HEK293 (cell line): Measurements from ENCODE around the gene TLR10.

ENCODE experiments used
- CTCF ChIA-PET: fragments of 350-600 bp; formaldehyde crosslinking; extraction: SDS; loops from one replicate; lab custom pipeline; 2021; ENCODE audit warnings: antibody characterized with exemption; lab: Yijun Ruan, JAX
- POLR2A ChIA-PET: fragments of 300-600 bp; formaldehyde crosslinking; extraction: SDS; loops from one replicate; lab custom pipeline; 2020; ENCODE audit warnings: antibody characterized with exemption, inconsistent platforms; lab: Yijun Ruan, JAX
- H3K27ac ChIP-seq: fragments of 200-500 bp; sonication (Bioruptor generic); 2 replicates; pipeline ENCODE4 v1.5.1; 2014; ENCODE audit warnings: low read depth, low read length, control low read depth, inconsistent platforms; ENCODE audit errors: extremely low read depth
- H3K36me3 ChIP-seq, 2 experiments: fragments of 200-500 bp in 1 of 2; sonication (Bioruptor generic) in 1 of 2; 1 replicate in 1 of 2; 2 replicates in 1 of 2; pipeline ENCODE4 v1.5.1; 2014 to 2017; ENCODE audit warnings: inconsistent platforms in 2 of 2, low read length in 2 of 2; ENCODE audit not compliant: control insufficient read depth in 2 of 2, insufficient read depth in 1 of 2
- H3K4me1 ChIP-seq: fragments of 200-500 bp; sonication (Bioruptor generic); 2 replicates; pipeline ENCODE4 v1.5.1; 2014; ENCODE audit warnings: mild to moderate bottlenecking, low read length, inconsistent platforms; ENCODE audit not compliant: control insufficient read depth, insufficient read depth
- H3K4me3 ChIP-seq: 2 replicates; pipeline ENCODE4 v1.5.1; 2011; ENCODE audit warnings: low read depth, mild to moderate bottlenecking, control low read depth, low read length, moderate library complexity
- H3K9me3 ChIP-seq: fragments of 200-500 bp; sonication (Bioruptor generic); 2 replicates; pipeline ENCODE4 v1.5.1; 2014; ENCODE audit warnings: low read depth, low read length, inconsistent platforms; ENCODE audit not compliant: control insufficient read depth, insufficient read depth
- PRDM1 ChIP-seq: fragments of 450-650 bp; formaldehyde crosslinking; IDR thresholded peaks from 2 replicates; pipeline ENCODE4; 2016; ENCODE audit warnings: missing biosample characterization, missing genetic modification characterization
- SCRT2 ChIP-seq: fragments of 450-650 bp; formaldehyde crosslinking; IDR thresholded peaks from 2 replicates; pipeline ENCODE4 v1.5.1; 2016; ENCODE audit warnings: missing biosample characterization, missing genetic modification characterization
- SETDB1 ChIP-seq: IDR thresholded peaks from one replicate; pipeline ENCODE4 v1.6.1; 2017; ENCODE audit warnings: mild to moderate bottlenecking, low read length, moderate library complexity, mixed read lengths; ENCODE audit not compliant: insufficient read length
- SP2 ChIP-seq: fragments of 450-650 bp; formaldehyde crosslinking; IDR thresholded peaks from 2 replicates; pipeline ENCODE4 v1.5.1; 2016; ENCODE audit warnings: missing biosample characterization, missing genetic modification characterization
- SP7 ChIP-seq: fragments of 450-650 bp; formaldehyde crosslinking; IDR thresholded peaks from 2 replicates; pipeline ENCODE4 v1.5.1; 2016; ENCODE audit warnings: missing biosample characterization, missing genetic modification characterization
- YY1 ChIP-seq: fragments of 450-650 bp; formaldehyde crosslinking; IDR thresholded peaks from 2 replicates; pipeline ENCODE4 v1.5.1; 2018; ENCODE audit warnings: missing biosample characterization, missing genetic modification characterization
- YY2 ChIP-seq: fragments of 450-650 bp; formaldehyde crosslinking; IDR thresholded peaks from 2 replicates; pipeline ENCODE4 v1.5.1; 2016; ENCODE audit warnings: missing biosample characterization, missing genetic modification characterization
- ZBTB49 ChIP-seq: fragments of 450-650 bp; formaldehyde crosslinking; IDR thresholded peaks from 2 replicates; pipeline ENCODE4 v1.5.1; 2016; ENCODE audit warnings: missing biosample characterization, missing genetic modification characterization, low read depth
- ZBTB7A ChIP-seq: fragments of 450-650 bp; formaldehyde crosslinking; IDR thresholded peaks from 2 replicates; pipeline ENCODE4 v1.5.1; 2016; ENCODE audit warnings: low read depth, missing biosample characterization, missing genetic modification characterization
- ZNF112 ChIP-seq: fragments of 450-650 bp; formaldehyde crosslinking; IDR thresholded peaks from 2 replicates; pipeline ENCODE4 v1.5.0; 2017; ENCODE audit warnings: missing biosample characterization, missing genetic modification characterization
- ZNF155 ChIP-seq: fragments of 450-650 bp; formaldehyde crosslinking; IDR thresholded peaks from 2 replicates; pipeline ENCODE4 v1.5.1; 2016; ENCODE audit warnings: missing biosample characterization, missing genetic modification characterization
- ZNF19 ChIP-seq: fragments of 450-650 bp; formaldehyde crosslinking; IDR thresholded peaks from 2 replicates; pipeline ENCODE4; 2016; ENCODE audit warnings: missing biosample characterization, missing genetic modification characterization, low read depth
- ZNF266 ChIP-seq: fragments of 450-650 bp; formaldehyde crosslinking; IDR thresholded peaks from 2 replicates; pipeline ENCODE4 v1.5.1; 2016; ENCODE audit warnings: missing biosample characterization, missing genetic modification characterization, low read depth
- ZNF37A ChIP-seq: fragments of 450-650 bp; IDR thresholded peaks from 2 replicates; pipeline ENCODE4 v1.5.1; 2018; ENCODE audit warnings: missing biosample characterization, missing genetic modification characterization
- ZNF433 ChIP-seq: fragments of 450-650 bp; formaldehyde crosslinking; IDR thresholded peaks from 2 replicates; pipeline ENCODE4 v1.5.1; 2016; ENCODE audit warnings: missing biosample characterization, missing genetic modification characterization, low read depth
- ZNF585B ChIP-seq: fragments of 450-650 bp; formaldehyde crosslinking; IDR thresholded peaks from 2 replicates; pipeline ENCODE4 v1.5.1; 2016; ENCODE audit warnings: missing biosample characterization, missing genetic modification characterization
- ZNF600 ChIP-seq: fragments of 450-650 bp; formaldehyde crosslinking; IDR thresholded peaks from 2 replicates; pipeline ENCODE4 v1.5.1; 2016; ENCODE audit warnings: missing biosample characterization, missing genetic modification characterization
- ZNF645 ChIP-seq: fragments of 450-650 bp; formaldehyde crosslinking; IDR thresholded peaks from 2 replicates; pipeline ENCODE4; 2016; ENCODE audit warnings: missing biosample characterization, missing genetic modification characterization
- ZNF776 ChIP-seq: fragments of 450-650 bp; formaldehyde crosslinking; IDR thresholded peaks from 2 replicates; pipeline ENCODE4 v1.5.0; 2017; ENCODE audit warnings: missing biosample characterization, missing genetic modification characterization, borderline replicate concordance
- TF ChIP-seq, protein P1 (sequence below): fragments of 450-650 bp; IDR thresholded peaks from 2 replicates; pipeline ENCODE4 v1.5.1; 2018; ENCODE audit warnings: missing biosample characterization, missing genetic modification characterization
- TF ChIP-seq, protein P2 (sequence below): fragments of 450-650 bp; formaldehyde crosslinking; IDR thresholded peaks from 2 replicates; pipeline ENCODE4 v1.5.1; 2017; ENCODE audit warnings: missing biosample characterization, mild to moderate bottlenecking, missing genetic modification characterization, moderate library complexity
- TF ChIP-seq, protein P3 (sequence below): fragments of 450-650 bp; formaldehyde crosslinking; IDR thresholded peaks from 2 replicates; pipeline ENCODE4 v1.5.1; 2016; ENCODE audit warnings: missing biosample characterization, missing genetic modification characterization

The TLR10 gene

GRCh38 chr4:38805530-38806145, 22.8 kb upstream of the TLR10 start:
- H3K9me3 ChIP-seq = no peaks in the 10 kb centered on the region
- H3K27ac ChIP-seq = no peak overlapping the region
- TF ChIP-seq ZNF600 (tag by site-specific recombination) (no peak), ZBTB7A (tag by site-specific recombination) (no peak)
- no peaks in the 10 kb centered on the region for H3K36me3 ChIP-seq
- no peak overlapping the region for H3K4me3 ChIP-seq
- ChIA-PET CTCF (interaction anchor here (0.6 to 3.4 kb wide), 8 partner anchors 10 to 626 kb away, joined by 3 to 14 read pairs (median 8); partner anchors contain the start of gene TLR10), POLR2A (no interaction called here)
- no peaks in the 10 kb centered on the region for H3K4me1 ChIP-seq

GRCh38 chr4:38804654-38805295, 22.0 kb upstream of the TLR10 start, which contains the start of gene TLR1:
Gene TLR1 (minus strand): TSS chr4:38804791. CDS start chr4:38798831, 5,960 bp downstream.
- CTCF ChIA-PET = interaction anchor here (0.6 to 3.4 kb wide), 16 partner anchors 10 to 793 kb away, joined by 3 to 14 read pairs (median 4); partner anchors contain the start of gene TLR10
- H3K4me1 ChIP-seq = no peaks in the 10 kb centered on the region
- H3K9me3 ChIP-seq = no peaks in the 10 kb centered on the region
- H3K36me3 ChIP-seq = no peaks in the 10 kb centered on the region
- TF ChIP-seq ZBTB49 (no peak), ZNF112 (no peak), SETDB1 (no peak), YY2 (tag by site-specific recombination) (no peak), ZNF645 (tag by site-specific recombination) (no peak), ZNF433 (tag by site-specific recombination) (no peak), PRDM1 (tag by site-specific recombination) (no peak), SP7 (no peak), ZNF19 (tag by site-specific recombination) (no peak), ZNF37A (tag by site-specific recombination) (no peak), SCRT2 (tag by site-specific recombination) (no peak), ZNF585B (tag by site-specific recombination) (no peak), ZNF155 (tag by site-specific recombination) (no peak), SP2 (no peak), ZNF776 (tag by site-specific recombination) (no peak), ZNF266 (tag by site-specific recombination) (no peak), YY1 (tag by site-specific recombination) (no peak)
- TF ChIP-seq, protein P1, sequence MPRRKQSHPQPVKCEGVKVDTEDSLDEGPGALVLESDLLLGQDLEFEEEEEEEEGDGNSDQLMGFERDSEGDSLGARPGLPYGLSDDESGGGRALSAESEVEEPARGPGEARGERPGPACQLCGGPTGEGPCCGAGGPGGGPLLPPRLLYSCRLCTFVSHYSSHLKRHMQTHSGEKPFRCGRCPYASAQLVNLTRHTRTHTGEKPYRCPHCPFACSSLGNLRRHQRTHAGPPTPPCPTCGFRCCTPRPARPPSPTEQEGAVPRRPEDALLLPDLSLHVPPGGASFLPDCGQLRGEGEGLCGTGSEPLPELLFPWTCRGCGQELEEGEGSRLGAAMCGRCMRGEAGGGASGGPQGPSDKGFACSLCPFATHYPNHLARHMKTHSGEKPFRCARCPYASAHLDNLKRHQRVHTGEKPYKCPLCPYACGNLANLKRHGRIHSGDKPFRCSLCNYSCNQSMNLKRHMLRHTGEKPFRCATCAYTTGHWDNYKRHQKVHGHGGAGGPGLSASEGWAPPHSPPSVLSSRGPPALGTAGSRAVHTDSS (tag by site-specific recombination) = no peak
- TF ChIP-seq, protein P2, sequence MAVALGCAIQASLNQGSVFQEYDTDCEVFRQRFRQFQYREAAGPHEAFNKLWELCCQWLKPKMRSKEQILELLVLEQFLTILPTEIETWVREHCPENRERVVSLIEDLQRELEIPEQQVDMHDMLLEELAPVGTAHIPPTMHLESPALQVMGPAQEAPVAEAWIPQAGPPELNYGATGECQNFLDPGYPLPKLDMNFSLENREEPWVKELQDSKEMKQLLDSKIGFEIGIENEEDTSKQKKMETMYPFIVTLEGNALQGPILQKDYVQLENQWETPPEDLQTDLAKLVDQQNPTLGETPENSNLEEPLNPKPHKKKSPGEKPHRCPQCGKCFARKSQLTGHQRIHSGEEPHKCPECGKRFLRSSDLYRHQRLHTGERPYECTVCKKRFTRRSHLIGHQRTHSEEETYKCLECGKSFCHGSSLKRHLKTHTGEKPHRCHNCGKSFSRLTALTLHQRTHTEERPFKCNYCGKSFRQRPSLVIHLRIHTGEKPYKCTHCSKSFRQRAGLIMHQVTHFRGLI (tag by site-specific recombination) = no peak
- TF ChIP-seq, protein P3, sequence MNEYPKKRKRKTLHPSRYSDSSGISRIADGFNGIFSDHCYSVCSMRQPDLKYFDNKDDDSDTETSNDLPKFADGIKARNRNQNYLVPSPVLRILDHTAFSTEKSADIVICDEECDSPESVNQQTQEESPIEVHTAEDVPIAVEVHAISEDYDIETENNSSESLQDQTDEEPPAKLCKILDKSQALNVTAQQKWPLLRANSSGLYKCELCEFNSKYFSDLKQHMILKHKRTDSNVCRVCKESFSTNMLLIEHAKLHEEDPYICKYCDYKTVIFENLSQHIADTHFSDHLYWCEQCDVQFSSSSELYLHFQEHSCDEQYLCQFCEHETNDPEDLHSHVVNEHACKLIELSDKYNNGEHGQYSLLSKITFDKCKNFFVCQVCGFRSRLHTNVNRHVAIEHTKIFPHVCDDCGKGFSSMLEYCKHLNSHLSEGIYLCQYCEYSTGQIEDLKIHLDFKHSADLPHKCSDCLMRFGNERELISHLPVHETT = no peak
- POLR2A ChIA-PET = interaction anchor here (0.6 kb wide), 1 partner anchor 147 kb away, joined by 4 read pairs; no protein-coding TSS in a partner anchor
- no peak within 1 kb of the TSS for H3K27ac ChIP-seq
- H3K4me3 ChIP-seq = no peak within 1 kb of the TSS
